NCI-H460 (cell line): ENCODE measurements around the gene RNF166. TPM values are rescaled to one million over a fixed set of nuclear protein-coding genes. Genes with fewer than 3 reads are reported as not detected.

ENCODE experiments used
- DNase-seq: peaks from one replicate; pipeline ENCODE4 v3.0.0-alpha.2; 2016; ENCODE audit warnings: low read depth; ENCODE audit errors: extremely low read depth
- polyA plus RNA-seq: library from polyadenylated mRNA; depleted of rRNA; stranded (reverse); fragments of >200 nt; gene quantifications from 2 replicates; pipeline ENCODE4 v1.2.3, GENCODE V29; 2014; cell fraction: nucleus; rRNA removed
- total RNA-seq: library from RNA; depleted of rRNA; stranded (reverse); fragments of >200 nt; shearing (Covaris generic); gene quantifications from 2 replicates; pipeline ENCODE4 v1.2.3, GENCODE V29; 2014; rRNA removed

The RNF166 gene, protein sequence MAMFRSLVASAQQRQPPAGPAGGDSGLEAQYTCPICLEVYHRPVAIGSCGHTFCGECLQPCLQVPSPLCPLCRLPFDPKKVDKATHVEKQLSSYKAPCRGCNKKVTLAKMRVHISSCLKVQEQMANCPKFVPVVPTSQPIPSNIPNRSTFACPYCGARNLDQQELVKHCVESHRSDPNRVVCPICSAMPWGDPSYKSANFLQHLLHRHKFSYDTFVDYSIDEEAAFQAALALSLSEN
- 11.3 and 11.8 TPM in 2 replicates for total RNA-seq
- 32.4 and 33.2 TPM in 2 replicates for polyA plus RNA-seq

DNA sequence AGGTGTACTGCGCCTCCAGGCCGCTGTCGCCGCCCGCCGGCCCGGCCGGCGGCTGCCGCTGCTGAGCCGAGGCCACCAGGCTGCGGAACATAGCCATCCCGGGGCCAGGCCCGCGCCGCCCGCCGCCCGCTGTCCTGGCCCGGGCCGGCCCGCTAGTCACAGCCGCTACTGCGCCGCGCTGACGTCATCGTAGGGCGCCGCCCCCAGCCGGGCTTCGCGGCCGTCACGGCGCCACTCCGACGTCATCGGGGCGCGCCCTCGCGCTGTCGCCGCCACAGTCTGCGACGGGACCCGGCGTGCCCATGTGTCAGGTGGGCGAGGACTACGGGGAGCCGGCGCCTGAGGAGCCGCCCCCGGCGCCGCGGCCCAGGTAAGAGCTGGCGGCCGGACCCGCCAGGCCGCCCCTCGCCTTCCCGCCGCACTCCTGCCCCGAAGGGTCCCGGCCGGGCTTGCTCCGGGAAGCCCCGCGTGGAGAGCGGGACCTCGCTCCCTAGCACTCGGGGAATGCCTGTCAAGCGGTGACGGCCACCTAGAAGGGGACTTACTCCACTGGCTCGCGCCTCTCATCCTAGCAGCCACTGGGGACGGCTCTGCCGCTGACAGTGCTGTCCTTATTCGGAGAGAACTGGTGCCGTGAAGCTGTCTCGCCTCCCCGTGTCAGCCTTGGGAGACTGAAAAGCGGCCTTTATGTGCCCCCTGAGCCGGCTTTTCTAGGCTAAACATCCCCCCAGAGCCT lies at the start of gene RNF166, which contains the start of gene CTU2:
TSS of gene RNF166 (minus strand) at position 180 of the 736 bp plus-strand sequence. CDS start at position 97, 83 bp downstream.
TSS of gene CTU2 (plus strand) at position 275 of the 736 bp plus-strand sequence. CDS start at position 303, 28 bp downstream.
- DNase-seq, result peak; percentile 73

GRCh38 chr16:88754912-88755744 lies 48.9 kb upstream of the RNF166 start:
- no peak for DNase-seq

DNA sequence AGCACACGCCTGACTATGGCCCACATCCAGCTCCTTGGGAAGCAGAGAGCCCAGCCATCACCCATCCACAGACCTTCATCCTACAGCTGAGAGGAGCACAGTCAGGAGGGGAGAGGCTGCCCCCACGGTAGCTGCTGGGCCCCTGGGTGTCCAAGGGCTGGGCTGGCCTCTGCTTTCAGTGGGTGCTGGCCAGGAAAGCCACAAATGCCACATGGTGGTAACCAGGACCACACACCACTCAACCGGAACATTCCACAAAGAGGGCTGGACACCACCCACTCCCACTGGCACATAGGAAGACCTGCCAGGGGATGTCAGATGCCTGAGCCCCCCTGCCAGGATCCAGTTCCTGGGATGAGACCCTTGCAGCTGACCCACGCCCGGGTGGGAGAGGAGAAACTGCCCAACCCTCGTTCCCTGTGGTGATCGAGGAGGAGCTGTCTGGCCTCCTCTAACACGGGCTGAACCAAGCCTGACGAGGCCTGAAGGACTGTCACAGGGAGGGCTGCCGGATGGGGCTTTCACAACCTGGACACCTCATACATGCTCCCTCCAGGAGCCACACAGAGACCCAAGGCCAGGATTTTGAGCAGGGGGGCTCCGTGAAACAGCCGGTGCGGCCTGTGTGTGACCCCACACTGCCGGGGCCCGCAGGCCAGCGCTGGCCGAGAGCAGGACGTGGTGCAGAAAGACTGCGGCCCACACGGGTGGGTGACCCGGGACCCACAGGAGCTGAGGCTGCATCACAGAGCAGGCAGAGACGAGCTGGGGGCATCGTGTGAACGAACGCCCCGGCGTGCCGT lies 48.1 kb upstream of the RNF166 start:
- DNase-seq, result no peak

- DNase-seq, result no peak
Observed at GRCh38 chr16:88753602-88754001, 47.4 kb upstream of the RNF166 start.

GRCh38 chr16:88753191-88753590 lies 47.0 kb upstream of the RNF166 start:
- no peak for DNase-seq

GRCh38 chr16:88752386-88753002 lies 46.3 kb upstream of the RNF166 start:
- DNase-seq, result no peak

DNA sequence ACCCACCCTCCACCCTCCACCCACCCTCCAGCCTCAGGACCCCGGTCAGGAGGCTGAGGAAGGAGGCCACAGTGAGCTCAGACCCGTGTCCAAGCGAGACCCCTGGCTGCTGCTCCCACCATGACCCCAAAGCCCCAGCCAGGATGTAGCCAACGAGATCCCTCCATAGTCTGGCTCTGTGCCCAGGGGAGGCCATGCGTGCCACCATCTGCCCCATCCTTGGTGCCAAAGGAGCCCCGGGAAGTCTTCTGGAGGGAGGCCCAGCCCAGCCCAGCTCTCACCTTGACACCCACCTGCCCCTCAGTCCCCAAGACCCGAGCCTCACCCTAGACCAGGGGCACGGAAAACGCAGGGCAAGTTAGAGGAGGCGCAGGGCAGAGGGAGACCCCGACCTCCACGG lies 44.6 kb upstream of the RNF166 start:
- DNase-seq, result no peak

DNA sequence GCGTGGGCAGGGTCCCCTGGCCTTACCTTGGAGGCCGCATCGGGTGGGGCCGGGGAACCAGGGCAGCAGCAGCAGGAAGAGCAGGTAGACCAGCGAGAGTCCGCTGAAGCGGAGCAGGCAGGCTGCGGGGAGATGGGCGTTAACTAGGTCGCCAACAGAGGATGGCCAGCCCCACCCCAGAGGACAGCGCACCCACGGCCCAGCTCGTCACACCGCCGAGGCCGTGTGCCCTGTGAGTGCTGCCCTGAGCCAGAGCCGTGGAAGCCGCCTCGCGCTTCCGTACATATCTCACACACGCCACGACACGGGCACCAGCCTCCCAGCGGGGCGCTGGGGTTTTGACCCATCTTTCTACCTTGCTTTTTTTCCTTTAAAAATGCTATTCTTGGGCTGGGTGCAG lies 43.1 kb upstream of the RNF166 start:
- DNase-seq, result no peak

DNA sequence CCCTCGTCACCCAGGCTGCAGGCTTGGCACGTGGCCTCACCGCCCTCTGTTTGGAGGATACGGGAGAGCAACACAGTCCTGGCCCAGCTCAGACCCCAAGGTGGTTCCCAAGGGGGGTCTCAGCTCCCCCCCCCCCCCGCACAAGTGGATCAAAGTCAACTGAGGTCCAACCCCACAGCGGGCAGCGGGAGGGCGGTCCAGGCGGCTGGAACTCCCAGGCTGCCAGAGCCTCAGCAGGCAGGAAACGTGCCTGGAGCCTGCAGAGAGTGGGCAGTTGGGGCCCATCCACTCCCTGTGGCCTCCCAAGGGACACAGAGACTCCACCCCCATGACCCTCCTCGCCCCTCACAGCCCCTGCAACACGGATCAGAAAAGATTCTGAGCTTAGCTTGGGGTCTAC lies 42.2 kb upstream of the RNF166 start:
- no peak for DNase-seq

DNA sequence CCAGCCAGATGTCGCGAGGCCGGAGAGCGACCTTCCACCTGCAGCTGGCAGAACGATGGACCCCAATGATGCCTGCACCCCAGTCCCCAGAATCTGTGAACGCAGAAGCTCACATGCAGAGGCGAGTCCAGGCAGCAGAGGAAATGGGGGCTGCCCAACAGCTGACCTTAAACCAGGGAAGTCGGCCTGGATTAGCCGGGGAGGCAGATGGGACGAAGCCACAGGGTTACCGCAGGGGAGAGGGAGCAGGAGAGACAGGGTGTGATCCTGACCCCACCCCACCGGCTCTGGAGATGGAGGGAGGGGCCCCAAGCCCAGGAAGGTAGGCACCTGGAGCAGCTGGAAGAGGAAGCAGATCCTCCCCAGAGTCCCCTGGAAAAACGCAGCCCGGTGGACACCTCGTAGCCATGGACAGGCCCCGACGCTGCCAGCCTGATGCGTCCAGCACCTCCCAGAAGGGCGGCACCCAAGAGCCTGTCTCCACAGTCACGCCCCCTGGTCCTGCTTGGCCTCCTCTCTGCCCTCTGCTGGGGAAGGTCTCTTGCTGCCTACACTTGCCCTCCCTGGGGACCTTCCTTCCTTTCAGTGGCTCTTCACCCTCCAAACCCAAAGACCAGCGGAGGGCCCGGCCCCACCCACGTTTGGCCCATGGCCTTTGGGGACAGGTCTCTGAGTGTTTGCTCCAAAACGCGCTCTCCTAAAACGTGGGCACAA lies 41.5 kb upstream of the RNF166 start:
- DNase-seq, result peak; percentile 43

GRCh38 chr16:88746506-88746905 lies 40.3 kb upstream of the RNF166 start:
- DNase-seq, result no peak

GRCh38 chr16:88744577-88745521 lies 38.6 kb upstream of the RNF166 start:
- DNase-seq, result no peak

GRCh38 chr16:88743693-88744576 lies 37.7 kb upstream of the RNF166 start:
- DNase-seq, result peak; percentile 55

- no peak for DNase-seq
Observed at GRCh38 chr16:88742896-88743605, 36.8 kb upstream of the RNF166 start.

DNA sequence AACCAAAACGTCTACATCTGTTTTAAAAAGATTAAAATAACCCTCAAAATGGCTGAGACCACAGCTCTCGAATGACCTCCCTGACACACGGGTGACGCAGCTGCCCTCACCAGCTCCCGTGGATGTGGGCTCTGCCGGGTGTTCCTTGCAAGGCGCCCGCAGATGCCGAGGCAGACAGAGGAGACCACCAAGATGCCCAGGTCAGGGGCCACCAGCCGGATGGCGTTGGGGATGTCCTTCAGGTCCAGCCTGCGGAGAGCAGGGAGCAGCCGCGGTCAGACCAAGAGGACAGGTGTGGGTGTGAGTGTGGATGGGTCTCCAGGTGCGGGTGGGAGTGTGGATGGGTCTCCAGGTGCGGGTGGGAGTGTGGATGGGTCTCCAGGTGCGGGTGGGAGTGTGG lies 35.2 kb upstream of the RNF166 start:
- no peak for DNase-seq

DNA sequence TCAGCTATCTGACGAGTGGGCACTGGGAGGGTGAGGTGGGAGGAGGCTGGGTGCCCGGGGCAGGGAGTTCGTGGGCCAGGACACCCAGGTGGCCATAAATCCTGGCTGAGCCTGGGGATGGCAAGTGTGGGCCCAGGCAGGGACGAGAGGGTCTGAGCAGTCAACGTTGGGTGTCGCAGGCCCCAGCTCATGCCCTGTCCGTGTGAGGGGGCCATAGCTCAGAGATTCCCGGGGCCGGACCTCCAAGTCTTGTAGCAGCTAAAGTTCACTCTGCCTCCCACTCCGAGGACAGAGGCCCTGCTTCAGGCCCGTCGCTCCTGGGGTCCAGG lies 34.5 kb upstream of the RNF166 start:
- no peak for DNase-seq
